NOMO-1 treated with DMSO at 0.1 percent for 48 hours (cell line): Measurements from ENCODE around the gene SLC30A9.

ENCODE experiments used
- DNase-seq: peaks from one replicate; lab custom pipeline; 2025; ENCODE audit not compliant: unreplicated experiment; lab: John Stamatoyannopoulos, UW

The SLC30A9 gene

GRCh38 chr4:42133006-42133405 is 142.7 kb downstream of the SLC30A9 start:
- DNase-seq, result no peak

- DNase-seq, result no peak
These were observed 146.0 kb downstream of the SLC30A9 start for GRCh38 chr4:42136371-42136770.
